CD8-positive, alpha-beta memory T cell (primary cell): Measurements from ENCODE around the gene ORM2. TPM values are rescaled to one million over a fixed set of nuclear protein-coding genes. Genes with fewer than 3 reads are reported as not detected.

Source experiments
- CTCF ChIA-PET: fragments of 350-600 bp; sonication (Branson Sonifier 250); formaldehyde crosslinking; loops from one replicate; lab custom pipeline; 2021; ENCODE audit warnings: antibody characterized with exemption; lab: Charles Lee
- POLR2A ChIA-PET: fragments of 350-600 bp; sonication (Branson Sonifier 250); formaldehyde crosslinking; loops from one replicate; lab custom pipeline; 2021; ENCODE audit warnings: antibody characterized with exemption; lab: Charles Lee
- DNase-seq, 5 donors: peaks; one replicate each; pipeline versions ENCODE4 v3.0.0 to v3.0.0-alpha.2; 2020 to 2022; ENCODE audit warnings: mixed read lengths in 1 of 5
- H3K27ac ChIP-seq: one replicate; pipeline ENCODE4 v1.7.0; 2013; ENCODE audit warnings: low read depth, mild to moderate bottlenecking, low read length, moderate library complexity
- H3K27me3 ChIP-seq: 2 replicates; pipeline ENCODE4 v1.7.0; 2013; ENCODE audit warnings: low read length, mild to moderate bottlenecking; ENCODE audit not compliant: insufficient read depth, poor library complexity, severe bottlenecking
- H3K36me3 ChIP-seq: 2 replicates; pipeline ENCODE4 v1.7.0; 2013; ENCODE audit warnings: mild to moderate bottlenecking, low read length, moderate library complexity; ENCODE audit not compliant: insufficient read depth
- H3K4me1 ChIP-seq: 2 replicates; pipeline ENCODE4 v1.7.0; 2013; ENCODE audit warnings: mild to moderate bottlenecking, low read length, moderate library complexity; ENCODE audit not compliant: insufficient read depth
- H3K4me3 ChIP-seq: 2 replicates; pipeline ENCODE4 v1.7.0; 2013; ENCODE audit warnings: mild to moderate bottlenecking, low read length
- H3K9me3 ChIP-seq: 2 replicates; pipeline ENCODE4 v1.7.0; 2013; ENCODE audit warnings: mild to moderate bottlenecking, low read length
- H3K27ac Mint-ChIP-seq, 8 donors: one replicate each; pipeline ENCODE4 v1.8.0; 2020 to 2021; ENCODE audit warnings: mixed read lengths in 8 of 8, mild to moderate bottlenecking in 6 of 8, inconsistent platforms in 3 of 8, moderate library complexity in 3 of 8
- H3K27me3 Mint-ChIP-seq, 2 donors: one replicate each; pipeline ENCODE4 v1.8.0; 2020 to 2021; ENCODE audit warnings: mixed read lengths in 2 of 2, mild to moderate bottlenecking in 1 of 2, moderate library complexity in 1 of 2
- H3K36me3 Mint-ChIP-seq, 3 donors: one replicate each; pipeline ENCODE4 v1.8.0; 2020 to 2021; ENCODE audit warnings: mixed read lengths in 3 of 3, inconsistent platforms in 1 of 3, mild to moderate bottlenecking in 1 of 3
- H3K4me1 Mint-ChIP-seq, 3 donors: one replicate each; pipeline ENCODE4 v1.8.0; 2020 to 2021; ENCODE audit warnings: mixed read lengths in 3 of 3, inconsistent platforms in 1 of 3, mild to moderate bottlenecking in 1 of 3
- H3K4me3 Mint-ChIP-seq, 7 donors: one replicate each; pipeline ENCODE4 v1.8.0; 2020 to 2021; ENCODE audit warnings: mixed read lengths in 7 of 7, mild to moderate bottlenecking in 6 of 7, moderate library complexity in 4 of 7, inconsistent platforms in 2 of 7
- H3K9me3 Mint-ChIP-seq, 5 donors: one replicate each; pipeline ENCODE4 v1.8.0; 2020 to 2022; ENCODE audit warnings: mixed read lengths in 5 of 5, mild to moderate bottlenecking in 3 of 5, moderate library complexity in 2 of 5, inconsistent platforms in 1 of 5
- polyA plus RNA-seq: library from polyadenylated mRNA; unstranded; fragments of 300-500 nt; fragmentation: Illumina TruSeq; gene quantifications from one replicate; pipeline ENCODE4 v1.2.3, GENCODE V29; 2021
- total RNA-seq, 2 experiments: library from RNA; stranded (reverse); gene quantifications; one replicate each; pipeline ENCODE4 v1.2.3, GENCODE V29; 2021

Gene ORM2
- total and polyA plus RNA-seq, 3 experiments from 2014 or later = not detected

- Histone ChIP-seq H3K36me3 (no peaks in the 10 kb centered on the region), H3K4me1 (no peaks in the 10 kb centered on the region), H3K27ac (no peak overlapping the region), H3K4me3 (no peak overlapping the region), H3K9me3 (no peaks in the 10 kb centered on the region), H3K27me3 (no peaks in the 10 kb centered on the region)
- ChIA-PET POLR2A (no interaction called here), CTCF (no interaction called here)
- H3K4me1 Mint-ChIP-seq = peaks cover 0 to 11% (median 0%) of the 10 kb centered on the region in 3 donors
- H3K36me3 Mint-ChIP-seq = no peaks in the 10 kb centered on the region
- no peaks in the 10 kb centered on the region for H3K9me3 Mint-ChIP-seq
- H3K27ac Mint-ChIP-seq = peak overlapping the region in 1 of 8 donors; percentile 47
- no peak for DNase-seq
- H3K4me3 Mint-ChIP-seq = no peak overlapping the region
- peaks cover 2 to 20% of the 10 kb centered on the region in 2 donors for H3K27me3 Mint-ChIP-seq
Measured at GRCh38 chr9:114307899-114308267, 21.8 kb upstream of the ORM2 start.

GRCh38 chr9:114308361-114308950 is 21.2 kb upstream of the ORM2 start:
- H3K4me3 Mint-ChIP-seq = no peak overlapping the region
- no peak overlapping the region for H3K27ac ChIP-seq
- H3K27me3 Mint-ChIP-seq = peaks cover 2 to 20% of the 10 kb centered on the region in 2 donors
- H3K27ac Mint-ChIP-seq = no peak overlapping the region
- H3K36me3 Mint-ChIP-seq = no peaks in the 10 kb centered on the region
- no peaks in the 10 kb centered on the region for H3K36me3 ChIP-seq
- H3K4me1 ChIP-seq = no peaks in the 10 kb centered on the region
- ChIA-PET POLR2A (no interaction called here), CTCF (interaction anchor here (1.6 kb wide), 1 partner anchor 17 kb away, joined by 3 read pairs; no protein-coding TSS in a partner anchor)
- H3K9me3 Mint-ChIP-seq = no peaks in the 10 kb centered on the region
- H3K4me1 Mint-ChIP-seq = peaks cover 0 to 11% (median 0%) of the 10 kb centered on the region in 3 donors
- no peak for DNase-seq
- H3K4me3 ChIP-seq = no peak overlapping the region
- H3K27me3 ChIP-seq = no peaks in the 10 kb centered on the region
- no peaks in the 10 kb centered on the region for H3K9me3 ChIP-seq

- H3K36me3 Mint-ChIP-seq = no peaks in the 10 kb centered on the region
- no peak for DNase-seq
- Histone ChIP-seq H3K27ac (no peak overlapping the region), H3K9me3 (no peaks in the 10 kb centered on the region), H3K36me3 (no peaks in the 10 kb centered on the region), H3K4me3 (no peak overlapping the region), H3K4me1 (no peaks in the 10 kb centered on the region), H3K27me3 (no peaks in the 10 kb centered on the region)
- ChIA-PET POLR2A (no interaction called here), CTCF (interaction anchor here (1.6 kb wide), 1 partner anchor 18 kb away, joined by 3 read pairs; no protein-coding TSS in a partner anchor)
- no peaks in the 10 kb centered on the region for H3K9me3 Mint-ChIP-seq
- no peak overlapping the region for H3K27ac Mint-ChIP-seq
- H3K4me1 Mint-ChIP-seq = peaks cover 0 to 11% (median 0%) of the 10 kb centered on the region in 3 donors
- no peak overlapping the region for H3K4me3 Mint-ChIP-seq
- H3K27me3 Mint-ChIP-seq = peaks cover 2 to 18% of the 10 kb centered on the region in 2 donors
Measured at GRCh38 chr9:114309096-114309495, 20.6 kb upstream of the ORM2 start.

GRCh38 chr9:114310471-114311450 is 18.9 kb upstream of the ORM2 start:
- CTCF ChIA-PET = interaction anchor here (1.0 to 1.6 kb wide), 3 partner anchors 19 to 78 kb away, joined by 3 to 4 read pairs (median 3); partner anchors contain the start of gene AKNA
- Histone ChIP-seq H3K9me3 (no peaks in the 10 kb centered on the region), H3K36me3 (no peaks in the 10 kb centered on the region), H3K4me1 (no peaks in the 10 kb centered on the region), H3K27me3 (no peaks in the 10 kb centered on the region), H3K4me3 (no peak overlapping the region), H3K27ac (no peak overlapping the region)
- POLR2A ChIA-PET = no interaction called here
- no peak overlapping the region for H3K27ac Mint-ChIP-seq
- peaks cover 0 to 5% (median 0%) of the 10 kb centered on the region in 3 donors for H3K4me1 Mint-ChIP-seq
- H3K4me3 Mint-ChIP-seq = no peak overlapping the region
- H3K27me3 Mint-ChIP-seq = peaks cover 0 to 8% of the 10 kb centered on the region in 2 donors
- no peaks in the 10 kb centered on the region for H3K9me3 Mint-ChIP-seq
- H3K36me3 Mint-ChIP-seq = no peaks in the 10 kb centered on the region
- peak in 1 of 5 donors; percentile 17 for DNase-seq

- DNase-seq = peak in 1 of 5 donors; percentile 13
- H3K36me3 ChIP-seq = no peaks in the 10 kb centered on the region
- H3K4me3 ChIP-seq = no peak overlapping the region
- H3K4me3 Mint-ChIP-seq = no peak overlapping the region
- ChIA-PET POLR2A (no interaction called here), CTCF (no interaction called here)
- H3K27ac Mint-ChIP-seq = no peak overlapping the region
- no peaks in the 10 kb centered on the region for H3K4me1 Mint-ChIP-seq
- no peaks in the 10 kb centered on the region for H3K27me3 ChIP-seq
- H3K4me1 ChIP-seq = no peaks in the 10 kb centered on the region
- peaks cover 0 to 12% of the 10 kb centered on the region in 2 donors for H3K27me3 Mint-ChIP-seq
- no peaks in the 10 kb centered on the region for H3K9me3 Mint-ChIP-seq
- H3K27ac ChIP-seq = no peak overlapping the region
- H3K36me3 Mint-ChIP-seq = no peaks in the 10 kb centered on the region
- no peaks in the 10 kb centered on the region for H3K9me3 ChIP-seq
Measured at GRCh38 chr9:114311571-114312512, 17.8 kb upstream of the ORM2 start.

GRCh38 chr9:114312513-114312875 is 17.2 kb upstream of the ORM2 start:
- ChIA-PET POLR2A (no interaction called here), CTCF (no interaction called here)
- H3K4me3 Mint-ChIP-seq = no peak overlapping the region
- H3K27me3 Mint-ChIP-seq = peaks cover 0 to 12% of the 10 kb centered on the region in 2 donors
- Histone ChIP-seq H3K9me3 (no peaks in the 10 kb centered on the region), H3K27me3 (no peaks in the 10 kb centered on the region), H3K4me1 (no peaks in the 10 kb centered on the region), H3K36me3 (no peaks in the 10 kb centered on the region), H3K4me3 (no peak overlapping the region), H3K27ac (no peak overlapping the region)
- H3K36me3 Mint-ChIP-seq = no peaks in the 10 kb centered on the region
- H3K27ac Mint-ChIP-seq = no peak overlapping the region
- no peaks in the 10 kb centered on the region for H3K9me3 Mint-ChIP-seq
- peak in 1 of 5 donors; percentile 30 for DNase-seq
- no peaks in the 10 kb centered on the region for H3K4me1 Mint-ChIP-seq

GRCh38 chr9:114313186-114313585 is 16.5 kb upstream of the ORM2 start:
- Histone ChIP-seq H3K27ac (no peak overlapping the region), H3K36me3 (no peaks in the 10 kb centered on the region), H3K27me3 (no peaks in the 10 kb centered on the region), H3K9me3 (no peaks in the 10 kb centered on the region), H3K4me1 (no peaks in the 10 kb centered on the region), H3K4me3 (no peak overlapping the region)
- no peak for DNase-seq
- Mint-ChIP-seq H3K4me1 (no peaks in the 10 kb centered on the region), H3K36me3 (no peaks in the 10 kb centered on the region), H3K4me3 (no peak overlapping the region), H3K9me3 (no peaks in the 10 kb centered on the region), H3K27me3 (peaks cover 0 to 15% of the 10 kb centered on the region in 2 donors), H3K27ac (no peak overlapping the region)
- POLR2A ChIA-PET = no interaction called here
- CTCF ChIA-PET = no interaction called here
